Choroid plexus epithelial cell (primary cell): Measurements from ENCODE around the gene FBXW8.

Experiments used
- DNase-seq: peaks from one replicate; pipeline ENCODE4 v3.0.0-alpha.2; 2010; ENCODE audit warnings: low read depth
- H3K4me3 ChIP-seq: 2 replicates; pipeline ENCODE4 v1.5.1; 2011; ENCODE audit warnings: low read depth, mild to moderate bottlenecking, control low read depth, low read length, moderate library complexity
- TF ChIP-seq, protein P1 (sequence below): conservative IDR thresholded peaks from 2 replicates; pipeline ENCODE4 v1.5.1; 2011; ENCODE audit warnings: low read depth, mild to moderate bottlenecking, control low read depth, inconsistent platforms, low read length, moderate library complexity

The FBXW8 gene

GRCh38 chr12:117063162-117063911 is 152.6 kb downstream of the FBXW8 start:
- no peak for DNase-seq
- TF ChIP-seq, protein P1, sequence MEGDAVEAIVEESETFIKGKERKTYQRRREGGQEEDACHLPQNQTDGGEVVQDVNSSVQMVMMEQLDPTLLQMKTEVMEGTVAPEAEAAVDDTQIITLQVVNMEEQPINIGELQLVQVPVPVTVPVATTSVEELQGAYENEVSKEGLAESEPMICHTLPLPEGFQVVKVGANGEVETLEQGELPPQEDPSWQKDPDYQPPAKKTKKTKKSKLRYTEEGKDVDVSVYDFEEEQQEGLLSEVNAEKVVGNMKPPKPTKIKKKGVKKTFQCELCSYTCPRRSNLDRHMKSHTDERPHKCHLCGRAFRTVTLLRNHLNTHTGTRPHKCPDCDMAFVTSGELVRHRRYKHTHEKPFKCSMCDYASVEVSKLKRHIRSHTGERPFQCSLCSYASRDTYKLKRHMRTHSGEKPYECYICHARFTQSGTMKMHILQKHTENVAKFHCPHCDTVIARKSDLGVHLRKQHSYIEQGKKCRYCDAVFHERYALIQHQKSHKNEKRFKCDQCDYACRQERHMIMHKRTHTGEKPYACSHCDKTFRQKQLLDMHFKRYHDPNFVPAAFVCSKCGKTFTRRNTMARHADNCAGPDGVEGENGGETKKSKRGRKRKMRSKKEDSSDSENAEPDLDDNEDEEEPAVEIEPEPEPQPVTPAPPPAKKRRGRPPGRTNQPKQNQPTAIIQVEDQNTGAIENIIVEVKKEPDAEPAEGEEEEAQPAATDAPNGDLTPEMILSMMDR: no peak
- no peak overlapping the region for H3K4me3 ChIP-seq

DNA sequence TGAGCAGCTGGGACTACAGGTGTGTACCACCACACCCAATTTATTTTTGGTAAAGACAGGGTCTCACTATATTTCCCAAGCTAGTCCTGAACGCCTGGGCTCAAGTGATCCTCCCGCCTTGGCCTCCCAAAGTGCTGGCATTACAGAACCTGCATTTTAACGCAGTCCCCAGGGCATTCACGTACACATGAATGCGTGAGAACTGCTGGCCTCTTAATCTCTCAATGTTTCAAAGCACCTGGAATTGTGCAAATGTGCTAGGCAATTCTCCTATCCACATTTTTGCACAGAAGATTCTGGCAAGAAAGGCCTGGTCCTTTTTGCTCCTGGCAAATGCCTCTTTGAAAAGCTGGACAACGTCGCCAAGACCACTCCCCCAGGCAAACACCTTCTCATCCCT is 153.3 kb downstream of the FBXW8 start:
- no peak overlapping the region for H3K4me3 ChIP-seq
- DNase-seq: no peak
- TF ChIP-seq, protein P1: no peak

GRCh38 chr12:117064596-117064995 is 153.8 kb downstream of the FBXW8 start:
- DNase-seq: no peak
- TF ChIP-seq, protein P1: no peak
- no peak overlapping the region for H3K4me3 ChIP-seq

GRCh38 chr12:117067016-117067415 is 156.3 kb downstream of the FBXW8 start:
- no peak for DNase-seq
- TF ChIP-seq, protein P1: no peak
- no peak overlapping the region for H3K4me3 ChIP-seq

GRCh38 chr12:117067638-117068037 is 156.9 kb downstream of the FBXW8 start:
- TF ChIP-seq, protein P1: no peak
- no peak for DNase-seq
- no peak overlapping the region for H3K4me3 ChIP-seq

- H3K4me3 ChIP-seq: no peak overlapping the region
- DNase-seq: no peak
- TF ChIP-seq, protein P1: no peak
These were observed 157.7 kb downstream of the FBXW8 start for GRCh38 chr12:117068492-117068891.
